H9 (cell line): Measurements from ENCODE around the gene MAP2K2. TPM values are rescaled to one million over a fixed set of nuclear protein-coding genes. Genes with fewer than 3 reads are reported as not detected.

Experiments used
- DNase-seq: peaks from one replicate; pipeline ENCODE4 v3.0.0-alpha.2; 2017
- H2AFZ ChIP-seq: one replicate; pipeline ENCODE4 v1.6.1; 2013; ENCODE audit warnings: mild to moderate bottlenecking, low read length, control low read depth, moderate library complexity
- H2AK5ac ChIP-seq: 2 replicates; pipeline ENCODE4 v1.6.1; 2013; ENCODE audit warnings: low read length, control low read depth, mixed read lengths; ENCODE audit not compliant: insufficient read length
- H2BK120ac ChIP-seq: one replicate; pipeline ENCODE4 v1.6.1; 2013; ENCODE audit warnings: low read depth, mild to moderate bottlenecking, low read length, control low read depth, inconsistent platforms; ENCODE audit not compliant: poor library complexity, severe bottlenecking
- H2BK12ac ChIP-seq: 2 replicates; pipeline ENCODE4 v1.6.1; 2013; ENCODE audit warnings: low read length, control low read depth, mixed read lengths, low read depth; ENCODE audit not compliant: insufficient read length
- H2BK15ac ChIP-seq: 2 replicates; pipeline ENCODE4 v1.6.1; 2013; ENCODE audit warnings: low read depth, low read length, control low read depth
- H2BK20ac ChIP-seq: one replicate; pipeline ENCODE4 v1.6.1; 2013; ENCODE audit warnings: low read depth, mild to moderate bottlenecking, low read length, control low read depth, inconsistent platforms; ENCODE audit not compliant: poor library complexity, severe bottlenecking
- H2BK5ac ChIP-seq: 2 replicates; pipeline ENCODE4 v1.6.1; 2013; ENCODE audit warnings: low read length, control low read depth, mixed read lengths; ENCODE audit not compliant: insufficient read length
- H3K14ac ChIP-seq: 2 replicates; pipeline ENCODE4 v1.6.1; 2013; ENCODE audit warnings: low read length, control low read depth; ENCODE audit not compliant: insufficient read depth
- H3K18ac ChIP-seq: 2 replicates; pipeline ENCODE4 v1.6.1; 2013; ENCODE audit warnings: low read depth, mild to moderate bottlenecking, mixed read lengths, low read length, control low read depth; ENCODE audit not compliant: insufficient read length
- H3K23ac ChIP-seq: 2 replicates; pipeline ENCODE4 v1.6.1; 2013; ENCODE audit warnings: low read length, control low read depth, mixed read lengths, low read depth; ENCODE audit not compliant: insufficient read length
- H3K23me2 ChIP-seq: 2 replicates; pipeline ENCODE4 v1.6.1; 2013; ENCODE audit warnings: low read depth, mild to moderate bottlenecking, mixed read lengths, low read length, control low read depth; ENCODE audit not compliant: insufficient read length, poor library complexity, severe bottlenecking
- H3K27ac ChIP-seq: 2 replicates; pipeline ENCODE4 v1.5.1; 2013; ENCODE audit warnings: low read length, control low read depth, mixed read lengths, low read depth; ENCODE audit not compliant: insufficient read length
- H3K27me3 ChIP-seq: 2 replicates; pipeline ENCODE4 v1.6.1; 2013; ENCODE audit warnings: low read length, control low read depth, inconsistent platforms; ENCODE audit not compliant: insufficient read depth
- H3K4ac ChIP-seq: 2 replicates; pipeline ENCODE4 v1.6.1; 2013; ENCODE audit warnings: low read depth, mild to moderate bottlenecking, control low read depth, inconsistent platforms, low read length, moderate library complexity
- H3K4me1 ChIP-seq: 2 replicates; pipeline ENCODE4 v1.6.1; 2013; ENCODE audit warnings: low read length, control low read depth, inconsistent platforms; ENCODE audit not compliant: insufficient read depth
- H3K4me2 ChIP-seq: 2 replicates; pipeline ENCODE4 v1.6.1; 2013; ENCODE audit warnings: low read length, control low read depth, mixed read lengths; ENCODE audit not compliant: insufficient read length, insufficient read depth
- H3K56ac ChIP-seq: 2 replicates; pipeline ENCODE4 v1.6.1; 2013; ENCODE audit warnings: low read depth, mild to moderate bottlenecking, mixed read lengths, low read length, control low read depth; ENCODE audit not compliant: insufficient read length
- H3K79me1 ChIP-seq: 2 replicates; pipeline ENCODE4 v1.6.1; 2013; ENCODE audit warnings: low read depth, mild to moderate bottlenecking, moderate library complexity, low read length, control low read depth, inconsistent platforms; ENCODE audit not compliant: insufficient read depth, poor library complexity, severe bottlenecking
- H3K79me2 ChIP-seq: 2 replicates; pipeline ENCODE4 v1.6.1; 2013; ENCODE audit warnings: low read length, control low read depth, inconsistent platforms; ENCODE audit not compliant: insufficient read depth
- H3K9ac ChIP-seq: 2 replicates; pipeline ENCODE4 v1.6.1; 2013; ENCODE audit warnings: low read length, control low read depth, mixed read lengths; ENCODE audit not compliant: insufficient read length; ENCODE audit errors: extremely low read depth
- H3K9me3 ChIP-seq: one replicate; pipeline ENCODE4 v1.6.1; 2013; ENCODE audit warnings: low read depth, low read length, inconsistent platforms; ENCODE audit not compliant: control insufficient read depth
- H3T11ph ChIP-seq: one replicate; pipeline ENCODE4 v1.6.1; 2013; ENCODE audit warnings: mild to moderate bottlenecking, low read length, control low read depth, inconsistent platforms
- H4K20me1 ChIP-seq: one replicate; pipeline ENCODE4 v1.6.1; 2013; ENCODE audit not compliant: control insufficient read depth, insufficient read length, insufficient read depth
- H4K5ac ChIP-seq: 2 replicates; pipeline ENCODE4 v1.6.1; 2013; ENCODE audit warnings: low read depth, mild to moderate bottlenecking, mixed read lengths, low read length, control low read depth; ENCODE audit not compliant: insufficient read length
- H4K8ac ChIP-seq: replicated peaks from 2 replicates; pipeline ENCODE4 v1.6.1; 2013; ENCODE audit warnings: low read length, control low read depth, mixed read lengths, low read depth; ENCODE audit not compliant: insufficient read length
- H4K91ac ChIP-seq: 2 replicates; pipeline ENCODE4 v1.6.1; 2013; ENCODE audit warnings: low read depth, mild to moderate bottlenecking, moderate library complexity, mixed read lengths, low read length, control low read depth; ENCODE audit not compliant: insufficient read length
- H3K27ac Mint-ChIP-seq, 3 experiments: 2 replicates in 2 of 3; 3 replicates in 1 of 3; pipeline ENCODE4 v1.8.0; 2020 to 2021; ENCODE audit warnings: mixed read lengths in 3 of 3, mild to moderate bottlenecking in 1 of 3, moderate library complexity in 1 of 3
- H3K27me3 Mint-ChIP-seq: 2 replicates; pipeline ENCODE4 v1.8.0; 2021; ENCODE audit warnings: low read depth, mild to moderate bottlenecking, moderate library complexity, mixed read lengths
- H3K36me3 Mint-ChIP-seq, 3 experiments: 2 replicates in 2 of 3; 3 replicates in 1 of 3; pipeline ENCODE4 v1.8.0; 2020 to 2021; ENCODE audit warnings: low read depth in 3 of 3, mixed read lengths in 3 of 3; ENCODE audit not compliant: insufficient read depth in 1 of 3
- H3K4me1 Mint-ChIP-seq, 2 experiments: 2 replicates each; pipeline ENCODE4 v1.8.0; 2020; ENCODE audit warnings: mixed read lengths in 2 of 2
- H3K4me3 Mint-ChIP-seq, 2 experiments: 2 replicates in 1 of 2; 3 replicates in 1 of 2; pipeline ENCODE4 v1.8.0; 2020 to 2021; ENCODE audit warnings: mild to moderate bottlenecking in 2 of 2, mixed read lengths in 2 of 2, moderate library complexity in 1 of 2
- H3K9me3 Mint-ChIP-seq, 2 experiments: 2 replicates in 1 of 2; 3 replicates in 1 of 2; pipeline ENCODE4 v1.8.0; 2020; ENCODE audit warnings: mild to moderate bottlenecking in 2 of 2, mixed read lengths in 2 of 2, moderate library complexity in 1 of 2
- WGBS: extraction: QIAGEN DNeasy Blood & Tissue Kit; methylation state at CpG from one replicate; pipeline ENCODE4 v1.1.7; 2013; ENCODE audit warnings: missing lambda C conversion rate, low lambda C conversion rate, mixed read lengths; ENCODE audit not compliant: insufficient read length; ENCODE audit errors: extremely low coverage; 5-methylcytosine and 5-hydroxymethylcytosine counted together
- total RNA-seq: library from RNA; stranded (reverse); gene quantifications from 2 replicates; pipeline ENCODE4 v1.2.1, GENCODE V29; 2021
- TF ChIP-seq, protein P1 (sequence below): fragments of 200-600 bp; sonication (generic); conservative IDR thresholded peaks from 3 replicates; pipeline ENCODE4 v1.8.0; 2021; ENCODE audit warnings: antibody characterized with exemption, mild to moderate bottlenecking

The MAP2K2 gene
- total RNA-seq, 1 experiment from 2014 or later, result 167 TPM

DNA sequence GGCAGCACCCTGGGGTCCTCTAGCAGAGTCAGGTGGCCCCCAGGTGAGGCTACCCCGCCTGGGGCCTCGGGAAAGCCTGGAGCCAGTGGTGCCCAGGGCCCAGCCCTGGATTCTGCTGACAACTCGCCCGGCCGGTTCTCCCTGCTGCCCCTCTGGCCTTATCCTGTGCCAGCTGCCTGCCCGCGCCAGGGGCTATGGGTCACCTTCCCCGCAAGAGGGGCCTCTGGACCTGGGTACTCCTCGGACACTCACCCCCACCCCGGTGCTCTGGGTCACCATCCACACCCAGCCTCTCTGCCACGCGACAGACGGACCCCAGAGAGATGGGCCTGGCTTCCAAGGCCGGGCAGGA is 81.2 kb downstream of the MAP2K2 start:
- Histone ChIP-seq H3K27ac (no peak overlapping the region), H2AK5ac (no peak overlapping the region), H3K23ac (no peak overlapping the region), H4K8ac (no peak overlapping the region), H3K9me3 (no peaks in the 10 kb centered on the region), H3K4me2 (no peak overlapping the region), H3K18ac (no peak overlapping the region), H2BK120ac (no peak overlapping the region), H3K4me1 (no peaks in the 10 kb centered on the region), H3K4ac (no peak overlapping the region), H3K79me2 (no peaks in the 10 kb centered on the region), H2AFZ (no peak overlapping the region), H2BK12ac (no peak overlapping the region), H3K56ac (no peak overlapping the region), H3K27me3 (no peaks in the 10 kb centered on the region), H4K20me1 (no peaks in the 10 kb centered on the region), H3K23me2 (no peaks in the 10 kb centered on the region), H3K79me1 (no peaks in the 10 kb centered on the region), H2BK15ac (no peak overlapping the region), H3T11ph (no peak overlapping the region), H2BK5ac (no peak overlapping the region), H2BK20ac (no peak overlapping the region), H4K91ac (no peak overlapping the region), H4K5ac (no peak overlapping the region), H3K9ac (no peak overlapping the region), H3K14ac (no peak overlapping the region; the same call in 1 of the 2 replicates)
- H3K27ac Mint-ChIP-seq, result peak overlapping the region in 1 of 3 experiments; percentile 63; a peak in 1 of 7 replicates
- H3K36me3 Mint-ChIP-seq, result peaks cover 5 to 18% (median 13%) of the 10 kb centered on the region in 3 experiments; a peak in 6 of 7 replicates
- peaks cover 3% of the 10 kb centered on the region; the same call in 1 of the 2 replicates for H3K27me3 Mint-ChIP-seq
- H3K4me1 Mint-ChIP-seq, result peaks cover 0 to 14% of the 10 kb centered on the region in 2 experiments; a peak in 2 of 4 replicates
- TF ChIP-seq, protein P1, sequence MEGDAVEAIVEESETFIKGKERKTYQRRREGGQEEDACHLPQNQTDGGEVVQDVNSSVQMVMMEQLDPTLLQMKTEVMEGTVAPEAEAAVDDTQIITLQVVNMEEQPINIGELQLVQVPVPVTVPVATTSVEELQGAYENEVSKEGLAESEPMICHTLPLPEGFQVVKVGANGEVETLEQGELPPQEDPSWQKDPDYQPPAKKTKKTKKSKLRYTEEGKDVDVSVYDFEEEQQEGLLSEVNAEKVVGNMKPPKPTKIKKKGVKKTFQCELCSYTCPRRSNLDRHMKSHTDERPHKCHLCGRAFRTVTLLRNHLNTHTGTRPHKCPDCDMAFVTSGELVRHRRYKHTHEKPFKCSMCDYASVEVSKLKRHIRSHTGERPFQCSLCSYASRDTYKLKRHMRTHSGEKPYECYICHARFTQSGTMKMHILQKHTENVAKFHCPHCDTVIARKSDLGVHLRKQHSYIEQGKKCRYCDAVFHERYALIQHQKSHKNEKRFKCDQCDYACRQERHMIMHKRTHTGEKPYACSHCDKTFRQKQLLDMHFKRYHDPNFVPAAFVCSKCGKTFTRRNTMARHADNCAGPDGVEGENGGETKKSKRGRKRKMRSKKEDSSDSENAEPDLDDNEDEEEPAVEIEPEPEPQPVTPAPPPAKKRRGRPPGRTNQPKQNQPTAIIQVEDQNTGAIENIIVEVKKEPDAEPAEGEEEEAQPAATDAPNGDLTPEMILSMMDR, result no peak
- DNase-seq, result no peak
- H3K9me3 Mint-ChIP-seq, result no peaks in the 10 kb centered on the region; a peak in 1 of 5 replicates
- no peak overlapping the region for H3K4me3 Mint-ChIP-seq
- no CpG with 5 or more reads among the region's 14 CpGs for WGBS
